Spleen (tissue), 7 donors: ENCODE measurements around the gene CABP1.

ENCODE experiments used
- CTCF ChIP-seq, 11 experiments: fragments of 200-600 bp in 7 of 11; fragments of 450-650 bp in 4 of 11; sonication (generic) in 4 of 11; IDR thresholded peaks in 8 of 11; conservative IDR thresholded peaks in 3 of 11; 1 replicate in 7 of 11; 2 replicates in 4 of 11; pipeline versions ENCODE4 v1.4.0 to v1.8.0; 2016 to 2021; ENCODE audit warnings: antibody characterized with exemption in 11 of 11, inconsistent platforms in 4 of 11, mild to moderate bottlenecking in 1 of 11
- POLR2A ChIP-seq, 3 donors: fragments of 450-650 bp; IDR thresholded peaks; one replicate each; pipeline ENCODE4 v1.5.1; 2017; ENCODE audit warnings: antibody characterized with exemption in 3 of 3, mild to moderate bottlenecking in 1 of 3
- POLR2AphosphoS5 ChIP-seq, 3 donors: sonication (generic); formaldehyde crosslinking; IDR thresholded peaks; one replicate each; pipeline ENCODE4 v1.5.1; 2017; ENCODE audit warnings: antibody characterized with exemption in 3 of 3
- donor health status: DM: no; HTN: no; CAD: no; lungs with moderate emphysema.
- donor health status: DM: no; HTN: no; CAD: no.
- donor health status: DM: no; HTN: no; CAD: no.

GRCh38 chr12:120686151-120686689 is 45.8 kb downstream of the CABP1 start:
- TF ChIP-seq POLR2A (IDR thresholded peaks at IDR 0.05) (peak in 1 of 3 donors; percentile 63), CTCF (IDR thresholded peaks at IDR 0.05 in 8 of 11, conservative IDR thresholded peaks at IDR 0.05 in 3 of 11) (no peak), POLR2AphosphoS5 (IDR thresholded peaks at IDR 0.05) (peak; percentile 45 to 79 (median 70))
